ENCODE results near the gene MAST3. TPM values are rescaled to one million over a fixed set of nuclear protein-coding genes. Genes with fewer than 3 reads are reported as not detected.

MAST3 gene
- total and polyA plus RNA-seq, 2 of the 8 experiments (the other 6 are each of a cell fraction or from before 2014, with no cell fraction given) = 3.4 to 9.0 TPM

GRCh38 chr19:18158467-18158866 lies 60.9 kb downstream of the MAST3 start:
- no peak overlapping the region for H3K9ac ChIP-seq (replicated peaks in 1 of 4; ENCODE audit: extremely low read depth in 1 of 4, low read depth in 3 of 4, low read length in 3 of 4)
- H2AK5ac ChIP-seq (ENCODE audit: low read depth, low read length) = no peak overlapping the region
- peaks cover 4 to 26% of the 10 kb centered on the region in 2 experiments for H4K20me1 ChIP-seq (replicated peaks in 1 of 2; ENCODE audit: control insufficient read depth in 1 of 2, insufficient read depth in 2 of 2, low read length in 2 of 2)
- H2BK120ac ChIP-seq (replicated peaks; ENCODE audit: low read depth, low read length) = no peak overlapping the region
- H2BK12ac ChIP-seq (ENCODE audit: low read depth, low read length) = no peak overlapping the region
- 92% methylated on average over 4 of the region's 4 CpGs; no CpG with 5 or more reads in 1 of the 2 experiments for whole genome bisulfite sequencing, 2 experiments (ENCODE audit: extremely low coverage in 1 of 2, insufficient coverage in 1 of 2, insufficient read length in 1 of 2, insufficient replicate concordance in 2 of 2, low coverage in 1 of 2, low lambda C conversion rate in 2 of 2, missing lambda C conversion rate in 1 of 2)
- no peak overlapping the region for H2BK5ac ChIP-seq (ENCODE audit: low read depth, low read length)
- peaks cover 0 to 15% (median 11%) of the 10 kb centered on the region in 4 experiments; a peak in 6 of 7 replicates for H3K4me1 ChIP-seq (replicated peaks in 1 of 4; ENCODE audit: control insufficient read depth in 3 of 4, insufficient read depth in 4 of 4, low read length in 3 of 4)
- FAIRE-seq = no peak
- no peak overlapping the region for H4K91ac ChIP-seq (replicated peaks; ENCODE audit: insufficient read length, low read length)
- no peak overlapping the region for H3K4ac ChIP-seq (replicated peaks; ENCODE audit: insufficient read length, low read depth, low read length)
- no peak overlapping the region for H3K56ac ChIP-seq (replicated peaks; ENCODE audit: insufficient read length, low read depth, low read length)
- H2BK20ac ChIP-seq (ENCODE audit: low read length) = no peak overlapping the region
- no peak overlapping the region for H2AFZ ChIP-seq (ENCODE audit: low read length)
- POLR2A ChIA-PET (ENCODE audit: partially characterized antibody) = interaction anchor here (0.6 to 1.4 kb wide), 5 partner anchors 14 to 288 kb away, joined by 3 to 4 read pairs (median 3); partner anchors contain the start of gene JUND
- no peak overlapping the region for H3K23ac ChIP-seq (ENCODE audit: insufficient read length)
- no peaks in the 10 kb centered on the region; a peak in 1 of 4 replicates for H3K79me2 ChIP-seq (ENCODE audit: control insufficient read depth in 1 of 2, insufficient read depth in 2 of 2, low read length in 2 of 2)
- H3K14ac ChIP-seq (ENCODE audit: insufficient read length) = no peak overlapping the region
- peaks cover 0 to 24% (median 15%) of the 10 kb centered on the region in 4 experiments; a peak in 5 of 8 replicates for H3K36me3 ChIP-seq (ENCODE audit: control insufficient read depth in 2 of 4, insufficient read depth in 4 of 4, low read length in 3 of 4)
- CTCF ChIA-PET (ENCODE audit: partially characterized antibody) = interaction anchor here (0.5 to 1.2 kb wide), 5 partner anchors 12 to 248 kb away, joined by 3 to 5 read pairs (median 3); no protein-coding TSS in a partner anchor
- H3K79me1 ChIP-seq (ENCODE audit: low read depth, low read length) = peaks cover 4% of the 10 kb centered on the region; the same call in 1 of the 2 replicates
- H3K9me3 ChIP-seq (ENCODE audit: insufficient read depth in 2 of 2, low read depth in 1 of 2, low read length in 1 of 2) = no peaks in the 10 kb centered on the region
- H4K5ac ChIP-seq (ENCODE audit: insufficient read length, low read depth, low read length) = no peak overlapping the region
- H3K18ac ChIP-seq (ENCODE audit: extremely low read depth, low read length) = no peak overlapping the region
- peaks cover 11% of the 10 kb centered on the region for H3K23me2 ChIP-seq (ENCODE audit: low read depth, low read length)
- TF ChIP-seq TAF7 (optimal IDR thresholded peaks at IDR 0.05; ENCODE audit: borderline replicate concordance, low read depth, low read length) (no peak), CHD1 (IDR thresholded peaks at IDR 0.05; ENCODE audit: low read depth, low read length) (no peak), CBX5 (IDR thresholded peaks at IDR 0.05; ENCODE audit: low read depth, low read length) (no peak), TBP (IDR thresholded peaks at IDR 0.05; ENCODE audit: low read depth, low read length) (no peak), CEBPB (IDR thresholded peaks at IDR 0.05; ENCODE audit: low read depth, low read length) (no peak), KDM4A (IDR thresholded peaks at IDR 0.05; ENCODE audit: low read depth, low read length, severe bottlenecking) (no peak), CTBP2 (IDR thresholded peaks at IDR 0.05; ENCODE audit: borderline replicate concordance, insufficient read depth, insufficient read length, low read length) (no peak), SAP30 (IDR thresholded peaks at IDR 0.05; ENCODE audit: insufficient read depth, insufficient replicate concordance, low read length) (no peak), TCF12 (IDR thresholded peaks at IDR 0.05; ENCODE audit: low read depth, low read length) (no peak), TAF1 (IDR thresholded peaks at IDR 0.05; ENCODE audit: low read depth, low read length) (no peak), POLR2A (IDR thresholded peaks at IDR 0.05; ENCODE audit: control extremely low read depth in 1 of 2, low read depth in 2 of 2, low read length in 2 of 2) (no peak), BCL11A (IDR thresholded peaks at IDR 0.05; ENCODE audit: low read depth in 2 of 2, low read length in 2 of 2) (no peak)
- H2BK15ac ChIP-seq (ENCODE audit: low read length) = no peak overlapping the region
- no peak overlapping the region for H4K8ac ChIP-seq (ENCODE audit: extremely low read depth, insufficient read depth, low read length)
- H3K4me3 ChIP-seq (ENCODE audit: extremely low read depth in 1 of 4, insufficient read depth in 2 of 4, low read depth in 3 of 4, low read length in 4 of 4) = no peak overlapping the region
- no peak overlapping the region for H3K4me2 ChIP-seq (ENCODE audit: insufficient read depth in 1 of 2, low read depth in 2 of 2, low read length in 2 of 2)
- no peak for DNase-seq (ENCODE audit: low read depth in 1 of 2, low spot score in 2 of 2)
- no peak overlapping the region for H3K27ac ChIP-seq (ENCODE audit: low read depth, low read length)
- no peaks in the 10 kb centered on the region for H3K27me3 ChIP-seq (replicated peaks in 1 of 4; ENCODE audit: control insufficient read depth in 3 of 4, extremely low read depth in 1 of 4, insufficient read depth in 3 of 4, low read length in 3 of 4)

All from H1 (cell line).